Mesodermal cell (in vitro differentiated cells): ENCODE results near the gene CDKN2B.

Experiments used
- H3K27ac ChIP-seq: 2 replicates; pipeline ENCODE4 v1.7.0; 2013; ENCODE audit warnings: mild to moderate bottlenecking, low read depth, low read length, moderate library complexity; ENCODE audit not compliant: severe bottlenecking
- H3K36me3 ChIP-seq: 2 replicates; pipeline ENCODE4 v1.7.1; 2013; ENCODE audit warnings: mild to moderate bottlenecking, low read length, moderate library complexity; ENCODE audit not compliant: control insufficient read depth, insufficient read depth
- H3K4me1 ChIP-seq: one replicate; pipeline ENCODE4 v1.7.1; 2013; ENCODE audit warnings: mild to moderate bottlenecking, low read length; ENCODE audit not compliant: insufficient read depth, control insufficient read depth, poor library complexity, severe bottlenecking
- H3K4me3 ChIP-seq: 2 replicates; pipeline ENCODE4 v1.7.0; 2013; ENCODE audit warnings: low read length, control low read depth, mild to moderate bottlenecking; ENCODE audit not compliant: insufficient read depth, poor library complexity, severe bottlenecking; ENCODE audit errors: extremely low read depth
- H3K9me3 ChIP-seq: 2 replicates; pipeline ENCODE4 v1.7.1; 2013; ENCODE audit warnings: mild to moderate bottlenecking, low read length, moderate library complexity; ENCODE audit not compliant: control insufficient read depth
- WGBS, 2 experiments: methylation state at CpG; one replicate each; pipeline ENCODE4 v1.1.5; 2013; ENCODE audit warnings: missing lambda C conversion rate in 2 of 2; ENCODE audit not compliant: insufficient coverage in 2 of 2; 5-methylcytosine and 5-hydroxymethylcytosine counted together

Gene CDKN2B

DNA sequence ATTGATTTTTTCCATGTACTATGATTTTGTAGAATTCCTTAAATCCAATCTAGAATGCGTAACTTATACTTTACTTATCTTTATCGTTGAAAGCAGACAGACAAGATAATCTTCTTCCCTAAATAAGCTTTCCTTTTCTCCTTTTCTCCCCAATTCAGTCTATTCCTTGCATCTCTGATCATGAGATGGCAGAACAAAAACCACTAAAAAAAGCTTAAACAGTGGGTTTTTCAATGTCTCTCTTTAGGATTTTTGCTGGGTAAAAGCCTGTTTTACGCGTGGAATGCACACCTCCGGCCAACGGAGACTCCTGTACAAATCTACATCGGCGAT, 755 bp downstream of the CDKN2B start:
- H3K27ac ChIP-seq: peak overlapping the region; percentile 91
- WGBS, 2 experiments: 0 to 2% methylated on average over 2 to 8 of the region's 8 CpGs
- peak overlapping the region; percentile 81 for H3K4me3 ChIP-seq
- peaks cover 17% of the 10 kb centered on the region for H3K36me3 ChIP-seq
- H3K4me1 ChIP-seq: no peaks in the 10 kb centered on the region
- H3K9me3 ChIP-seq: no peaks in the 10 kb centered on the region

DNA sequence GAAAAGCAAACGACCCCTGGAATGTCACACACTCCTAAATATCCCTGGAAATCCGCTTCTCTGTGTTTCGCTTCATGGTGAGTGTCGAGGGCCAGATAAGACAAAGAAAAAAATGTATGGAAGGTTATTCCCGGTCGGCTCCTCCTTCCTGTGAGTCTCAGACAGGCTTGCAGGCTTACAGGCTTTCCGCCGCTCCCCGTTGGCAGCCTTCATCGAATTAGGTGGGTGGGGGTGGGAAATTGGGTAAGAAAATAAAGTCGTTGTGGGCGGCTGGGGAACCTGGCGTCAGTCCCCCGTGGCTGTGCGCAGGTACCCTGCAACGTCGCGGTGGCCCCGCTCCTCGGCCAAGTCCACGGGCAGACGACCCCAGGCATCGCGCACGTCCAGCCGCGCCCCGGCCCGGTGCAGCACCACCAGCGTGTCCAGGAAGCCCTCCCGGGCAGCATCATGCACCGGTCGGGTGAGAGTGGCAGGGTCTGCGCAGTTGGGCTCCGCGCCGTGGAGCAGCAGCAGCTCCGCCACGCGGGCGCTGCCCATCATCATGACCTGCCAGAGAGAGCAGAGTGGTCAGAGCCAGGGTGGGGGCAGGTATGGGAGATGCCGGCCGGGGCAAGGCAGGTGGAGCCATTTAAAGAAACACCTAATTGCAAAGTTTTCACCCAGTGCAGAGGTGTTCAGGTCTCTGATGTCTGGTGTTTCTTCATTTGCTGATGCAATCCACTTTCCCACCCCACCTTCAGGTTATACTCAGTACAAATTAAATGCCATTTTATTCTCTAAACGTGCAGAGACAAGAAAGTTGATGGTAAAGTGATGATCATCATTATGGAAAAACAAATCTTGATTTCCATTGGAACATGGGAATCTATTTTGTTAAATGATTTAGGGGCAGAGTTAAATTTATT, 3.2 kb downstream of the CDKN2B start:
- 3 to 4% methylated on average over 36 to 37 of the region's 44 CpGs for WGBS, 2 experiments
- no peaks in the 10 kb centered on the region for H3K4me1 ChIP-seq
- H3K36me3 ChIP-seq: peaks cover 17% of the 10 kb centered on the region
- H3K9me3 ChIP-seq: no peaks in the 10 kb centered on the region
- H3K4me3 ChIP-seq: peak overlapping the region; percentile 39
- no peak overlapping the region for H3K27ac ChIP-seq

DNA sequence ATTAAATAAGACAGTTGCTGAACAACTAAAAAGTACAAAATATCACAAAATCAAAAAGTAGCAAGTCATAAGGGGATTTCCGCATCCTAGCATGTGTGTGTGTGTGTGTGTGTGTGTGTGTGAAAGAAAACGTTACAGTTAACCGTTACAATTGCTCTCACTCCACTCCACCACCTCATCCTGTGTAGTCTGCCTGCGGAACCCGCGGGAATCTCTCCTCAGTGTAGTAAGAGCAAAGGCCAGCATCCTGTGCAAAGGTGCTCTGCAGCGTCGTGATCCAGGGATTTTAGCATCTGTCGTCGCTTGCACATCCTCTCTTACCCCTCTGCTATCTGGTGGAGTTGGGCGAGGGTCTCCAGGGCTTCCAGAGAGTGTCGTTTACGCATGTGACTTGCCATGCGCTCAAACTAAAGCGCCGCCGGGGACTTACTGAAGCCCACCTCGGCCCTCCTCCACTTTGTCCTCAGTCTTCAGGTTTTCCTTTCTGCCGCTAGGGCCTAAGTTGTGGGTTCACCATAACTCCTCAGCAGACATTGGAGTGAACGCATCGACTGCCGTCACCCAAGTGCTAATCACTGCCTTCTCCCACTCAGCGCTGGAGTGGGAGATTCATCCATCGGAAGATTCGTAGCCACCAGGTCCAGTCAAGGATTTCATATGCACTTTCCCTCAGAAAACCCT, 3.9 kb downstream of the CDKN2B start:
- no peaks in the 10 kb centered on the region for H3K4me1 ChIP-seq
- WGBS, 2 experiments: 7 to 14% methylated on average over 11 to 20 of the region's 25 CpGs
- H3K27ac ChIP-seq: no peak overlapping the region
- peaks cover 17% of the 10 kb centered on the region for H3K36me3 ChIP-seq
- no peaks in the 10 kb centered on the region for H3K9me3 ChIP-seq
- peak overlapping the region; percentile 39 for H3K4me3 ChIP-seq

DNA sequence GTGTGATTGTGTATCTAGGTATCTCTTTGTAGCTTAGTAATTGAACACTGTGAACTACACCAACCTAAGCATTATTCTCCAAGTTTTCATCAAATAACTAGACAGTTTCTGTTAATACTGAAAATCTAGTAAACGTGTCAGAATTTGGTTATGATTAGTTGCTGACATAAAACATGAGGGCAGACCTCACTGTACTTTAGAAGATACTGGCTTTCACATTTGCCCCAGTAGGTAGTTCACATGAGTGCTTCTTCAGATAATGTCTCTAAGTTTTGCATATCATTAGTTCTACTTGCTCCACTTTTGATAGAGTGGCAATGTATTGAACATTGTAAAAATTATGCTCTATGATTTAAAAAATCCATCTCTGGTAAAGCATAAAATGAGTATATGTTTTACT, 7.1 kb downstream of the CDKN2B start:
- Histone ChIP-seq H3K9me3 (no peaks in the 10 kb centered on the region), H3K27ac (no peak overlapping the region), H3K4me3 (no peak overlapping the region), H3K36me3 (peaks cover 17% of the 10 kb centered on the region), H3K4me1 (no peaks in the 10 kb centered on the region)
- no CpG with 5 or more reads among the region's 1 CpG for WGBS, 2 experiments

DNA sequence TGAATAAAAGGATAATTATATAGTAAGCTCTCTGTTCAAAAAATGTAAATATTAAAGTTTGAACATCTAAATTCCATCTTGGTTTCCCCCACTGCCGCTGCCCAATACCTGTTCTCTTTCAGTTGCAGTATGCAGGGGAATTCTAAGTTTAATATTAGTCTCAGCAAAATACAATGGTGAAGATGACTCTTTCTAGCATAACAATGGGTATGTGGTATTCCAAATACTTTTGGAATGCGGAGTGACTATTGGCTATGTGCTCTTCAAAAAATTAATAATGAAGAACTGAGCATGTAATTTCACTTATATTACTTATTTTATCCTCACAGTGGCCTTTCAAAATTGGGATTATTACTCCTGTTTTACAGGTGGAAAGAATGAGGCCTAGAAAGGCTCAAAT, 11.1 kb downstream of the CDKN2B start:
- Histone ChIP-seq H3K4me3 (no peak overlapping the region), H3K9me3 (no peaks in the 10 kb centered on the region), H3K27ac (no peak overlapping the region), H3K4me1 (no peaks in the 10 kb centered on the region), H3K36me3 (no peaks in the 10 kb centered on the region)
- no CpG with 5 or more reads among the region's 2 CpGs for WGBS, 2 experiments

DNA sequence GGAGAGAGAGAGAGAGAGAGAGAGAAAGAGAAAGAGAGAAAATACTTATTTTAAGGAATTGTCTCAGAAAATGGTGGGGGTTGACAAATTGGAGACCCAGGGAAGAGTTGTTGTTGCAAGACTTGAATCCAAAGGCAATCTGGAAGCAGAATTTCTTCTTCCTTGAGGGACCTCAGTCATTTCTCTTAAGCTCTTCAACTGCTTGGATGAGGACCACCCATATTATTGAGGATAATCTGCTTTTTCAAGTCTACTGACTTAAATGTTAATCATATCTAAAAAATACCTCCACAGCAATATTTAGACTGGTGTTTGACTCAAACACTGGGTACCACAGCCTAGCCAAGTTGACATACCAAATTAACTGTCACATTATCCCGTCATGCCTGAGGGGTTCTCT, 11.6 kb downstream of the CDKN2B start:
- Histone ChIP-seq H3K36me3 (no peaks in the 10 kb centered on the region), H3K9me3 (no peaks in the 10 kb centered on the region), H3K4me3 (no peak overlapping the region), H3K4me1 (no peaks in the 10 kb centered on the region), H3K27ac (no peak overlapping the region)
- no CpG with 5 or more reads among the region's 1 CpG for WGBS, 2 experiments

DNA sequence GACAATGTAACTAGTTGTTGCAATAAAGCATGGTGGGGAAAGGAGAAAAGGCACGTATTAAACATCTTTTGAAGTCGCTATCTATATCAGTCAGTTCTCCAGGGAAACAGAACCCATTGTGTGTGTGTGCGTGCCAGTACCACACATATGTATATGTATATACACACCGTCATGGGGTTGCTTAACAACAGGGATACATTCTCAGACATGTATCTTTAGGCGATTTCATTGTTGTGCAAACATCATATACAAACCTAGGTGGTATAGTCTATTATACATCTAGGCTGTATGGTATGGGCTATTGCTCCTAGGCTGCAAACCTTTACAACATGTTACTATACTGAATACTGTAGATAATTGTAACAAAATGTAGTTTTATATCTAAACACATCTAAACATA, 12.2 kb downstream of the CDKN2B start:
- Histone ChIP-seq H3K27ac (no peak overlapping the region), H3K36me3 (no peaks in the 10 kb centered on the region), H3K4me1 (no peaks in the 10 kb centered on the region), H3K9me3 (no peaks in the 10 kb centered on the region), H3K4me3 (no peak overlapping the region)
- 32 to 82% methylated on average over 2 of the region's 5 CpGs for WGBS, 2 experiments

DNA sequence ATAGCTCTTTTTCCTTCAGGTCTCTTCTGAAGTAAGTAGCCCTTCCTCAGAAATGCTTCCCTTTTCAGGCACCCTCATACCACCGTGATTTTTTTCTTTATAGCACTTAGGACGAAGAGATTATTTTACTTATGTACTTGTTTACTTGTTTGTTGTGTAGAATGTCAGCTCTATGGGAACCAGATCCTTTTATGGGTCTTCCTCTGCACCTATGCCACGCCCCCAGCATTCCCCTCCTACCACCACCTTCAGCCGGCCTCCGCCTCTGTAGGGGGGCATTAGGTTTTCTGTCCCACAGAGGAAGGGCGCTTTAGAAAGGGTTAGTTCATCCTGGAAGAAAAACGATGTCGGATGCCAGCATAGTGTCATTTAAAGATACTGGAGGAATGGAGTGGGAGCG, 12.7 kb downstream of the CDKN2B start:
- WGBS, 2 experiments: 15 to 52% methylated on average over 3 to 4 of the region's 9 CpGs
- H3K27ac ChIP-seq: no peak overlapping the region
- H3K4me1 ChIP-seq: no peaks in the 10 kb centered on the region
- H3K9me3 ChIP-seq: no peaks in the 10 kb centered on the region
- no peak overlapping the region for H3K4me3 ChIP-seq
- no peaks in the 10 kb centered on the region for H3K36me3 ChIP-seq

DNA sequence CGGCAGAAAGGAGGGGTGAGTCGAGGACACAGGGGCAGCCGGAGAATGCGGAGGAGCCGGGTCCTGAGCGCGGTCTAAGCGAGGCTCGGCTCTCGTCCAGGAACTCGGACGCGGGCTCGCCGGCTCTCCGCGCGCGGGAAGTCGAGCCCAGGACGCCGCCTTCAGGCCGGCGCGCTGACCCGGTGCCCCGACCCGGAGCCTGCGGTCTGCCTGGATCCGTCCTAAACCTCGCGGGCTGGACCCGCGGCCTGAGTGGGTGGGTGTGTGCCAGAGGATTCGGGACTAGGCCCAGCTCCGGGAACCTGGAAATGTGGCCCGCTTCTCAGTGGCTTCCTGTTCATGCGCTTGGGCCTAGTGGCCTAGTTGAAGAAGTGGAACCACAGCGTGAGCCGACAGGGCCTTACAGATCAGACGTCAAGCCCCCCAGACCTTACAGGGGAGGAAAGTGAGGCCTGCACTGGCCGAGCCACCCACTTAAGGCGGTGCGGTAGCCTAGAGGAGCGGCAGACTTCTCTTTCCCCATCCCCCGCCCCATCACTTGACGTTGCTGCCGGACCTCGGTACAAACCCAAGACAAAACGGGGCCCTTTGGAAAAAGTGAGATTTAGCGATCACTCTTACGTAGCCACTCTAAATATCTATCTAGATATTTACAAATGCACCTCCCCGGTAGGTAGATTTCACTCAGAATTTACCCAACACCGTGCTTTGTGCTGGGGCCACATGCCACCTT, 13.3 kb downstream of the CDKN2B start:
- no peaks in the 10 kb centered on the region for H3K4me1 ChIP-seq
- H3K27ac ChIP-seq: no peak overlapping the region
- peak overlapping the region; percentile 58 for H3K4me3 ChIP-seq
- no peaks in the 10 kb centered on the region for H3K9me3 ChIP-seq
- no peaks in the 10 kb centered on the region for H3K36me3 ChIP-seq
- 2 to 8% methylated on average over 17 to 28 of the region's 54 CpGs for WGBS, 2 experiments

DNA sequence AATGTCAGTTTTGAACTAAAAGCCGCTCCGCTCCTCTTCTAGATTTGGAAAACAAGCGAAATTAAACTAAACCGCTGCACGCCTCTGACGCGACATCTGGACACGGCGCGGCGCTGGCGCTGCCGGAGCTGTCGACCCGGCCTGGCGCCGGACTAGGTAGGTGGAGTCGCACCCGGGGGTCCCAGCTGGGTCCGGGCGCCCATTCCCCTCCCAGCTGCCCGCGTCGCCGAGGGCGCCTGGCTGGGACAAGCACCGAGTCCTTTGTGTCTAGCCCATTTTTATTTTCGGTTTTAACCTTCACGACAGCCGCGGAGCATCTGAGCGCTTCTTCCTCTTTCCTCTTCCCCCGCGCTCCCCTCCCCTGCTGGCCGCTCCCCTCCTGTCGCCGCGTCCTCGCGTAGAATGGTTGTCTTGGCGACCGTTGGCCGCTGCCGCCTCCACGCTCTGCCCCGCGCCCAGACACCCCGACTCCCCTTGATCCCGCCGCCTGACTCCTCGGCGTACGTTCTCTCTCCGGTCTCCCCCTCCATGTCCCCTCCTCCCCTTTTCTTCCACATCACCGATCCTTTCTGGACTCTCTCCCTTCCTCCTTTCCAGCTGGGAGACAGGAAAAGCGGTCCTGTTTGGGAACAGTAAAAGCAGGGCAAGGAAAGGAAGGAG, 14.0 kb downstream of the CDKN2B start:
- WGBS, 2 experiments: 0% methylated on average over 46 to 50 of the region's 56 CpGs
- no peaks in the 10 kb centered on the region for H3K9me3 ChIP-seq
- no peak overlapping the region for H3K27ac ChIP-seq
- H3K36me3 ChIP-seq: no peaks in the 10 kb centered on the region
- peak overlapping the region; percentile 58 for H3K4me3 ChIP-seq
- H3K4me1 ChIP-seq: no peaks in the 10 kb centered on the region
